GM21367 (cell line): ENCODE data around the gene LYSMD3.
"Not testable (repeated sequence)": the region's sequence is repeated elsewhere in the genome, so short reads cannot be mapped to it uniquely, and the experiment has no call there.

Source experiments
- ATAC-seq: cut with Tn5 transposase; IDR thresholded peaks from one replicate; pipeline ENCODE4 v1.9.1; 2021; ENCODE audit not compliant: unreplicated experiment

LYSMD3 gene

GRCh38 chr5:90529194-90529938 lies at the start of gene LYSMD3:
Gene LYSMD3 (minus strand): TSS chr5:90529584. CDS start chr5:90525289, 4,295 bp downstream.
- peak; percentile 90 for ATAC-seq

GRCh38 chr5:90576566-90576965 lies 47.2 kb upstream of the LYSMD3 start:
- not testable (repeated sequence) for ATAC-seq

DNA sequence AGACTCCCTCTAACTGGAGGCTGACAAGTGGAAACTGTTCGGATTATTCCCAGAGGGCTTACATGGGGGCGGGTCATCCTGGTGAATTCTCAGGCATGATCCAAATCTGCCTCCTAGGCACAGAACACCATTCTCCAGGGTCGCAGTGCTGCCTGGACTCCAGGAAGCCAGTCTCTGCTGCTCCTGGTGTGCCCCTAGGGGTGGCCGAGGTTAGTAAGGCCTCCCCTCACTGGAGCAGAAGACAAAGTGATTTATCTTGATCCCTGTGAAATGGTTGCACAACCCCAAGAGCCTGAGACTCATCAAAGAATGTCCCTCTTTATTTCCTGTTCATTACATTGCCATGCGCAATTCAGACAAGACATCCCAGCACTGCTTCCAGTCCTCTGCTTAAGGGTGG lies 46.3 kb upstream of the LYSMD3 start:
- ATAC-seq = no peak

DNA sequence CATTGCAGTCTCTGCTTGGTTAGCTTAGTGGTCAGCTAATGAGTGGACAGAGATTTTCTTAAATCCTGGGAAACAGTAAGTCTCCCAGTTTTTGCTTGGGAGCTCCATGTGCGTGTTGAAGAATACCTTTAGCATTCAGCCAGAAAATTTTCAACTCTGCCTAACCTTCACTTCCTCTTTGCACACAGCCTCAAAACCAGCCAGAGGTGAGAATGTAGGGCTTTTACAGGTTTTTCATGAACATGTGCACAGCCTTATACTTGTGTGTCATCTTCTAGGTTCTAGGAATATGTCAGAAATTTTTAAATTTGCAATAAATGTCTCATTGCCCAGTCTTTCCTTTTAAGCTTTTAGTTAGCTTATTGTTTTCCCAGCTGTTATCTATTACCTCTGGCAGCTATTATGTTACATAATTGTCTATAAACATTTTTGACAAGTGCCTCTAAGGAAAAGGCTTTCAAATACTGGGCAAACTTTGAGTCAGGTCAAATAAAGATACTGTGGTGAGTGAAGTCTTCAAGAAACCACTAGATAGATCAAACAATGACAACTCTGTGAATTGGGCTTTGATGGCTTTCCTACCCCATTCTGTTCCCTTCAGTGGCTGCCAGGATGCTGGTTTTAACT lies 41.9 kb upstream of the LYSMD3 start:
- no peak for ATAC-seq

- ATAC-seq = no peak
Measured at GRCh38 chr5:90570034-90570433, 40.6 kb upstream of the LYSMD3 start.

DNA sequence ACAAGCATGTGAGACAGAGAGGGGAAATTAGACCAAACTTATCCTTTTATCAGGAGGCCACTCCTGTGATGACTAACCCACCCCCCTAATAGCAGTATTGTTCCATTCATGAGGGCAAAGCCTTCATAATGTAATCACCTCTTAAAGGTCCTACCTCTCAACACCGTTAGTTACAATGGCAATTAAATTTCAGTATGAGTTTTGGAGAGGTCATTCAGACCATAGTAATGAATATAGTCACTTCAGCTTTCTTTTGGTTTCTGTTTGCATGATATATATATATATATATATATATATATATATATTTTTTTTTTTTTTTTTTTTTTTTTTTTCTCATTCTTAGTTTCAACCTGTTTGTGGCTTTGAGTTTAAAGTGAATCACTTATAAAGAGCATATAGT lies 39.7 kb upstream of the LYSMD3 start:
- ATAC-seq = no peak

GRCh38 chr5:90565491-90565890 lies 36.1 kb upstream of the LYSMD3 start:
- ATAC-seq = no peak

- ATAC-seq = no peak
Measured at GRCh38 chr5:90563108-90563507, 33.7 kb upstream of the LYSMD3 start.

DNA sequence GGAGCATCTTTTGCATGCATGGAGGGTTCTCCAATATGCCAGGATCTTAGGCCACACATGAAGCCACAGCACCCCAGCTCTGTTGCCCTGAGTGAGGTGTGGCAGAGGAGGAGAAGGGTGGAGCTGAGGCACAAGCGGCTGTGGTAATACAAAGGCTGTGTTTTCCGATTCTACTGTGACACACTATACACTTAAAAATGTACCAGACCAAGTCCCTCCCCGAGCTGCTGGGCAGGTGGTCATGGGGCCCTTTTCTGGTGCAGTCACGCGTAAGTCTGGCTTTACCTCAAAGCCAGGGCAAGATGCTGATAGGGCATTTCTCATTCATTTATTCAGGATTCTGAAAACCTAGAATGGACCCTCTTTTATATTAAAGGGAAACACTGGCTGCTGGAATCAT lies 33.0 kb upstream of the LYSMD3 start:
- ATAC-seq = no peak

DNA sequence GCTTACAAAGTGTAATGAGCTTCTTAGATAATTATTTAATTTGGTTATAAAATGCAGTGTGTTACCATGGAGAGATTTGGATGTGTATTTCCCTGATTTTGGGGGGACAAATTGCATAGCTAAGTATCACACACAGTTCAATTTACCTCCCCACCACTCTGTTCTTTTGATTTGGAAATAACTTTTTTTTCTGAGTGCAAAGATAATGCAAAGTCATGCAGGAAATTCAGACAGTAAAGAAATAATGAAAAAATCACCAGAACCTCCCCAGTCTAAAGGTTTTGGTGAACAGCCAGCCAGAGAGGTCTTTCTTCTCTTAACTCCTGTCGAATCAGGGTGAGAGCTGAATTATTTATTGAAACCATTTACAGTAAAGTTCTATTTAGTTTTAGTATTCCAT lies 32.4 kb upstream of the LYSMD3 start:
- ATAC-seq = no peak

GRCh38 chr5:90560771-90561170 lies 31.4 kb upstream of the LYSMD3 start:
- ATAC-seq = no peak

- no peak for ATAC-seq
Measured at GRCh38 chr5:90558344-90559192, 29.2 kb upstream of the LYSMD3 start, which contains the start of gene ADGRV1. Gene ADGRV1 (plus strand): TSS chr5:90558797. CDS start chr5:90558896, 99 bp downstream.

- ATAC-seq = no peak
Measured at GRCh38 chr5:90557871-90558270, 28.5 kb upstream of the LYSMD3 start.

GRCh38 chr5:90557391-90557790 lies 28.0 kb upstream of the LYSMD3 start:
- ATAC-seq = no peak

- no peak for ATAC-seq
Measured at GRCh38 chr5:90555666-90556065, 26.3 kb upstream of the LYSMD3 start.

DNA sequence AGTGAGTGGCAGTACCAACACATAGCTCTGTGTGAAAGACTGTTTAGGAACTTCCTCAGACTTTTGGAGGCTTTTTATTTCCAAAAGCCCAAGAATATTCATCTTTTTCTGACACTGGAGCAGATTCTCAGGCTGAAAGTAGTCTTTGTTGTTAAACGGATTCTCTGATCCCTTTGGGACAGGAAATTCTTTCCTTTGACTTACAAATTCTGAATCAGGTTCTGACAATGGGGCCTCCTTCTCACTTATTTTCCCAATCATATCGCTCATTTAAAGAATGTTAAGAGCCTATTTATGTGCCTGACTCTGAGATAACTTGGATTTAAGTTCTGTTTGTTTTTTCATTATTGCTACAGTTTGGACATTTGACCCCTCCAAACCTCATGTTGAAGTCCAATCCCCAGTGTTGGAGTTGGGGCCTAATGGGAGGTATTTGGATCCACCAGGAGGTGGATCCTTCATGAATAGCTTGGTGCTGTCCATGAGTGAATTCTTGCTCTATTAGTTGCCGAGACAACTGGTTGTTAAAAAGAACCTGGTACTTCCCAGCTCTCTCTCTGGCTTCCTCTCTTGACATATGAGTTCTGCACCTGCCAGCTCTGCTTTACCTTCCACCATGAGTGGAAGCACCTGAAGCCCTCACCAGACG lies 25.1 kb upstream of the LYSMD3 start:
- no peak for ATAC-seq

DNA sequence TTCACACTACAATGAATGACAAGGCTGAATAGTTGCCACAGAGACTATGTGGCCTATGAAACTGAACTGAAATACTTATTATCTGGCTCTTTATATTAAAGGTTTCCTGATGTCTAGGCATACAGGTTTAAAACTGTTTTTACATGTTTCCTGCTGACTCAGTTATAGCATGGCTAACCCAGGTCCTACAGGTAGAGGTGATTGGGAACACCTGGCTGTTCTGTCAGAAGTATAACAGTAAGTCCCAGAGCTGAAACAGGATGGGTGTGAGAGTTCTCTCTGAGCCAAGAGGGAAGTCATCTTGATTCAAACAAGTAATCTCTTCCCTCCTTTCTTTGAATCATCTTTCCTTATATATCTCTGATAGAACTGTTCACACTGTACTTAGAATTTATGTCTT lies 24.3 kb upstream of the LYSMD3 start:
- no peak for ATAC-seq

GRCh38 chr5:90551376-90551775 lies 22.0 kb upstream of the LYSMD3 start:
- ATAC-seq = no peak

- no peak for ATAC-seq
Measured at GRCh38 chr5:90550963-90551362, 21.6 kb upstream of the LYSMD3 start.

GRCh38 chr5:90549729-90550275 lies 20.4 kb upstream of the LYSMD3 start:
- ATAC-seq = no peak

DNA sequence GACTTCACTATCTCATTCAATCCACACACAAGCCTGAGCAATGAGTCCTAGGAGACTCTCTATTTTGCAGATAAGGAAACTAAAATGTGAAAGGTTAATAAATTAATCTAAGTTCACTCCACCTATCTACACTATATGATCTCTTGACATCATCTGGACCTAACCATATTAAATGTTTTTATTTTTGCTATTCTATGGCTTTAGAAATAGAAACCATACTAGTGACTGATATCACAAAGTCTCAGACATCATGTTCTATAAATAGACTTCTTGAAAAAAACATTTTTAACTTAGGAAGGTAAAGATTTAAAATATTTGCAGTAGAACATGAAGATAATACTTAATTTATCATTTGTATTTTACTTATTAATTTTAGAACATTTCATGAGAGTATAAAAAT lies 19.8 kb upstream of the LYSMD3 start:
- no peak for ATAC-seq
